GM19397 (cell line): ENCODE results near the gene GPER1.
"Not testable (repeated sequence)": the region's sequence is repeated elsewhere in the genome, so short reads cannot be mapped to it uniquely, and the experiment has no call there.

Experiments used
- ATAC-seq: cut with Tn5 transposase; IDR thresholded peaks from one replicate; pipeline ENCODE4 v1.9.1; 2021; ENCODE audit warnings: mild to moderate bottlenecking, moderate library complexity; ENCODE audit not compliant: unreplicated experiment

The GPER1 gene

GRCh38 chr7:1137517-1138167 lies 49.7 kb downstream of the GPER1 start:
- ATAC-seq = peak; percentile 68

- ATAC-seq = no peak
Observed at GRCh38 chr7:1140476-1141104, 52.7 kb downstream of the GPER1 start.

- ATAC-seq = no peak
Observed at GRCh38 chr7:1141651-1142050, 53.7 kb downstream of the GPER1 start.

GRCh38 chr7:1142051-1142635 lies 54.2 kb downstream of the GPER1 start:
- ATAC-seq = no peak

GRCh38 chr7:1143031-1143430 lies 55.1 kb downstream of the GPER1 start:
- ATAC-seq = not testable (repeated sequence)
